SK-N-SH (cell line): Measurements from ENCODE around the gene CSTA. TPM values are rescaled to one million over a fixed set of nuclear protein-coding genes. Genes with fewer than 3 reads are reported as not detected.

ENCODE experiments used
- CTCF ChIA-PET: fragments of 300-600, 350-600 bp; formaldehyde crosslinking; extraction: SDS; loops from one replicate; lab custom pipeline; 2021; lab: Yijun Ruan, JAX
- POLR2A ChIA-PET: fragments of 350-600 bp; sonication (Branson Sonifier 250); formaldehyde crosslinking; extraction: SDS; loops from one replicate; lab custom pipeline; 2020; ENCODE audit warnings: antibody characterized with exemption, inconsistent platforms; lab: Yijun Ruan, JAX
- DNase-seq: peaks from one replicate; pipeline ENCODE4 v3.0.0; 2012
- H2AFZ ChIP-seq: fragments of 200-600 bp; sonication (generic); 2 replicates; pipeline ENCODE4 v1.8.1; 2016; ENCODE audit warnings: antibody characterized with exemption, mild to moderate bottlenecking, low read depth
- H3F3A ChIP-seq: fragments of 200-600 bp; sonication (generic); replicated peaks from 2 replicates; pipeline ENCODE3; 2016; ENCODE audit warnings: antibody characterized with exemption, mild to moderate bottlenecking; ENCODE audit not compliant: insufficient read depth
- H3K27ac ChIP-seq, 2 experiments: fragments of 200-500 bp in 1 of 2; fragments of 200-600 bp in 1 of 2; sonication (Bioruptor generic) in 1 of 2; sonication (generic), shearing (Covaris generic) in 1 of 2; 2 replicates each; pipeline versions ENCODE4 v1.5.1 to v1.6.1; 2014 to 2016; ENCODE audit warnings: low read depth in 2 of 2, inconsistent platforms in 1 of 2, low read length in 1 of 2, mild to moderate bottlenecking in 1 of 2, mixed read lengths in 1 of 2
- H3K27me3 ChIP-seq: fragments of 200-600 bp; sonication (generic), shearing (Covaris generic); 2 replicates; pipeline ENCODE4 v1.6.1; 2016; ENCODE audit warnings: mixed run types; ENCODE audit not compliant: insufficient read depth
- H3K36me3 ChIP-seq, 2 experiments: fragments of 200-500 bp in 1 of 2; fragments of 200-600 bp in 1 of 2; sonication (Bioruptor generic) in 1 of 2; sonication (generic) in 1 of 2; replicated peaks in 1 of 2; 2 replicates each; pipeline versions ENCODE3 to v1.5.1; 2014 to 2016; ENCODE audit warnings: low read length in 1 of 2, mild to moderate bottlenecking in 1 of 2; ENCODE audit not compliant: insufficient read depth in 2 of 2, control insufficient read depth in 1 of 2
- H3K4me1 ChIP-seq, 2 experiments: fragments of 200-500 bp in 1 of 2; fragments of 200-600 bp in 1 of 2; sonication (Bioruptor generic) in 1 of 2; sonication (generic), shearing (Covaris generic) in 1 of 2; 2 replicates each; pipeline versions ENCODE4 v1.5.1 to v1.6.1; 2014 to 2016; ENCODE audit warnings: low read depth in 1 of 2, low read length in 1 of 2, mixed run types in 1 of 2; ENCODE audit not compliant: insufficient read depth in 2 of 2, control insufficient read depth in 1 of 2
- H3K4me2 ChIP-seq: fragments of 200-600 bp; sonication (generic), shearing (Covaris generic); 2 replicates; pipeline ENCODE4 v1.6.1; 2017; ENCODE audit warnings: mixed run types
- H3K4me3 ChIP-seq, 2 experiments: fragments of 200-500 bp in 1 of 2; fragments of 200-600 bp in 1 of 2; sonication (Bioruptor generic) in 1 of 2; sonication (generic), shearing (Covaris generic) in 1 of 2; 2 replicates each; pipeline versions ENCODE4 v1.5.1 to v1.8.1; 2014 to 2016; ENCODE audit warnings: low read depth in 2 of 2, inconsistent platforms in 1 of 2, low read length in 1 of 2, mild to moderate bottlenecking in 1 of 2, mixed read lengths in 1 of 2, moderate library complexity in 1 of 2
- H3K79me2 ChIP-seq: fragments of 200-600 bp; sonication (generic); 2 replicates; pipeline ENCODE4 v1.8.1; 2017; ENCODE audit warnings: mild to moderate bottlenecking; ENCODE audit not compliant: insufficient read depth
- H3K9ac ChIP-seq: fragments of 200-600 bp; sonication (generic); 2 replicates; pipeline ENCODE4 v1.6.1; 2017; ENCODE audit warnings: mixed run types
- H3K9me2 ChIP-seq: fragments of 200-600 bp; sonication (generic); 2 replicates; pipeline ENCODE4 v1.6.1; 2017; ENCODE audit warnings: mixed run types
- H3K9me3 ChIP-seq: fragments of 200-600 bp; sonication (generic); 2 replicates; pipeline ENCODE4 v1.6.1; 2017; ENCODE audit warnings: mixed run types, mild to moderate bottlenecking, moderate library complexity
- H4K20me1 ChIP-seq: fragments of 200-600 bp; sonication (generic); 2 replicates; pipeline ENCODE4 v1.6.1; 2017; ENCODE audit warnings: mild to moderate bottlenecking, mixed run types; ENCODE audit not compliant: insufficient read depth
- CHD2 ChIP-seq: fragments of 150-350 bp; IDR thresholded peaks from 2 replicates; pipeline ENCODE4 v1.6.1; 2018; ENCODE audit warnings: low read length; ENCODE audit not compliant: partially characterized antibody
- CTCF ChIP-seq: fragments of 200-600 bp; sonication (generic); IDR thresholded peaks from 2 replicates; pipeline ENCODE4 v1.6.1; 2017; ENCODE audit warnings: antibody characterized with exemption, mild to moderate bottlenecking, moderate library complexity
- ELF1 ChIP-seq: IDR thresholded peaks from 2 replicates; pipeline ENCODE4 v1.4.0; 2012
- EZH2phosphoT487 ChIP-seq: fragments of 200-600 bp; sonication (generic); IDR thresholded peaks from 2 replicates; pipeline ENCODE4 v1.6.1; 2017; ENCODE audit warnings: low read depth, mixed run types, mild to moderate bottlenecking, antibody characterized with exemption, moderate library complexity, borderline replicate concordance
- FOXJ3 ChIP-seq: sonication (generic); formaldehyde crosslinking; IDR thresholded peaks from 2 replicates; pipeline ENCODE4 v1.5.1; 2020; ENCODE audit warnings: mild to moderate bottlenecking, missing genetic modification reagents
- FOXM1 ChIP-seq: IDR thresholded peaks from 2 replicates; pipeline ENCODE4 v1.4.0; 2012; ENCODE audit warnings: low read depth, mild to moderate bottlenecking
- GABPA ChIP-seq: IDR thresholded peaks from 2 replicates; pipeline ENCODE4 v1.4.0; 2012; ENCODE audit warnings: low read depth, mild to moderate bottlenecking
- GATA2 ChIP-seq: sonication (generic); formaldehyde crosslinking; IDR thresholded peaks from 2 replicates; pipeline ENCODE4 v1.5.0; 2020; ENCODE audit warnings: mild to moderate bottlenecking, missing genetic modification reagents
- MEF2A ChIP-seq: IDR thresholded peaks from 2 replicates; pipeline ENCODE4 v1.4.0; 2012; ENCODE audit warnings: low read depth, borderline replicate concordance
- MXI1 ChIP-seq: IDR thresholded peaks from 2 replicates; pipeline ENCODE4 v1.6.1; 2012; ENCODE audit warnings: mild to moderate bottlenecking, low read depth, low read length, improper control_type of control experiment
- PBX3 ChIP-seq: IDR thresholded peaks from 2 replicates; pipeline ENCODE4; 2012
- RAD21 ChIP-seq: IDR thresholded peaks from 2 replicates; pipeline ENCODE4 v1.6.1; 2012; ENCODE audit warnings: mild to moderate bottlenecking, low read length
- RCOR1 ChIP-seq: fragments of 150-350 bp; IDR thresholded peaks from 2 replicates; pipeline ENCODE4 v1.6.1; 2017; ENCODE audit warnings: antibody characterized with exemption, low read length
- REST ChIP-seq: IDR thresholded peaks from 2 replicates; pipeline ENCODE4 v1.6.1; 2012; ENCODE audit warnings: mild to moderate bottlenecking, low read depth, low read length, moderate library complexity
- SMC3 ChIP-seq: IDR thresholded peaks from 2 replicates; pipeline ENCODE4 v1.6.1; 2012; ENCODE audit warnings: low read depth, low read length, improper control_type of control experiment
- USF1 ChIP-seq: IDR thresholded peaks from 2 replicates; pipeline ENCODE4 v1.4.0; 2012; ENCODE audit warnings: low read depth, borderline replicate concordance
- USF2 ChIP-seq: fragments of 150-350 bp; IDR thresholded peaks from 2 replicates; pipeline ENCODE4 v1.6.1; 2017; ENCODE audit warnings: antibody characterized with exemption, low read length, low read depth, borderline replicate concordance
- YY1 ChIP-seq: IDR thresholded peaks from 2 replicates; pipeline ENCODE4 v1.4.0; 2012; ENCODE audit warnings: low read depth, mild to moderate bottlenecking
- polyA plus RNA-seq, 3 experiments: library from polyadenylated mRNA; depleted of rRNA; stranded (reverse); fragments of >200 nt; gene quantifications; 2 replicates each; pipeline ENCODE4 v1.2.3, GENCODE V29; 2012
- TF ChIP-seq, protein P1 (sequence below): IDR thresholded peaks from 2 replicates; pipeline ENCODE4 v1.4.0; 2012; ENCODE audit warnings: low read depth, borderline replicate concordance

Gene CSTA
- polyA plus RNA-seq, 1 of the 3 experiments (the other 2 are of a cell fraction) = not detected

GRCh38 chr3:122299215-122299614 lies 25.8 kb upstream of the CSTA start:
- H2AFZ ChIP-seq = no peak overlapping the region
- no peak for DNase-seq
- no peaks in the 10 kb centered on the region for H3K27me3 ChIP-seq
- H3K9me3 ChIP-seq = no peaks in the 10 kb centered on the region; the same call in 1 of the 2 replicates
- no peak overlapping the region for H3K9ac ChIP-seq
- H3K9me2 ChIP-seq = no peaks in the 10 kb centered on the region
- no peak overlapping the region for H3K27ac ChIP-seq
- H3K4me1 ChIP-seq = no peaks in the 10 kb centered on the region; a peak in 1 of 4 replicates
- ChIA-PET POLR2A (no interaction called here), CTCF (no interaction called here)
- no peaks in the 10 kb centered on the region for H3K36me3 ChIP-seq
- H3K4me2 ChIP-seq = no peak overlapping the region
- no peaks in the 10 kb centered on the region for H4K20me1 ChIP-seq
- H3F3A ChIP-seq = no peaks in the 10 kb centered on the region
- H3K79me2 ChIP-seq = no peaks in the 10 kb centered on the region
- no peak for TF ChIP-seq REST
- TF ChIP-seq YY1 = no peak
- TF ChIP-seq RCOR1 = no peak
- TF ChIP-seq GATA2 (CRISPR knock-in tag) = no peak
- no peak for TF ChIP-seq SMC3
- TF ChIP-seq USF2 = no peak
- no peak for TF ChIP-seq EZH2phosphoT487
- no peak for TF ChIP-seq GABPA
- no peak for TF ChIP-seq FOXJ3
- TF ChIP-seq PBX3 = no peak
- no peak for TF ChIP-seq FOXM1
- TF ChIP-seq USF1 = no peak
- TF ChIP-seq CTCF = no peak
- no peak for TF ChIP-seq MEF2A
- no peak for TF ChIP-seq RAD21
- TF ChIP-seq, protein P1, sequence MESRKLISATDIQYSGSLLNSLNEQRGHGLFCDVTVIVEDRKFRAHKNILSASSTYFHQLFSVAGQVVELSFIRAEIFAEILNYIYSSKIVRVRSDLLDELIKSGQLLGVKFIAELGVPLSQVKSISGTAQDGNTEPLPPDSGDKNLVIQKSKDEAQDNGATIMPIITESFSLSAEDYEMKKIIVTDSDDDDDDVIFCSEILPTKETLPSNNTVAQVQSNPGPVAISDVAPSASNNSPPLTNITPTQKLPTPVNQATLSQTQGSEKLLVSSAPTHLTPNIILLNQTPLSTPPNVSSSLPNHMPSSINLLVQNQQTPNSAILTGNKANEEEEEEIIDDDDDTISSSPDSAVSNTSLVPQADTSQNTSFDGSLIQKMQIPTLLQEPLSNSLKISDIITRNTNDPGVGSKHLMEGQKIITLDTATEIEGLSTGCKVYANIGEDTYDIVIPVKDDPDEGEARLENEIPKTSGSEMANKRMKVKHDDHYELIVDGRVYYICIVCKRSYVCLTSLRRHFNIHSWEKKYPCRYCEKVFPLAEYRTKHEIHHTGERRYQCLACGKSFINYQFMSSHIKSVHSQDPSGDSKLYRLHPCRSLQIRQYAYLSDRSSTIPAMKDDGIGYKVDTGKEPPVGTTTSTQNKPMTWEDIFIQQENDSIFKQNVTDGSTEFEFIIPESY = no peak
- no peak for TF ChIP-seq MXI1
- no peak for TF ChIP-seq CHD2
- TF ChIP-seq ELF1 = no peak
- TF ChIP-seq, all 33 proteins: peak for 0
- no peak overlapping the region for H3K4me3 ChIP-seq
